AG20443 (cell line): Measurements from ENCODE around the gene CEBPG.
A peak's percentile ranks its signal among the peaks of the same experiment; 100 is the strongest.

Experiments used
- DNase-seq: peaks from one replicate; pipeline ENCODE4 v3.0.0; 2012; ENCODE audit warnings: low spot score, mixed read lengths

Gene CEBPG

GRCh38 chr19:33373453-33374235 is at the start of gene CEBPG:
TSS of gene CEBPG (plus strand) at chr19:33373709. CDS start at chr19:33379240, 5,531 bp downstream.
- DNase-seq, result peak; percentile 99

- DNase-seq, result no peak
These were observed 48.9 kb upstream of the CEBPG start for GRCh38 chr19:33324628-33325027.

- no peak for DNase-seq
These were observed 47.6 kb upstream of the CEBPG start for GRCh38 chr19:33325920-33326319.

GRCh38 chr19:33329060-33329459 is 44.4 kb upstream of the CEBPG start:
- no peak for DNase-seq

DNA sequence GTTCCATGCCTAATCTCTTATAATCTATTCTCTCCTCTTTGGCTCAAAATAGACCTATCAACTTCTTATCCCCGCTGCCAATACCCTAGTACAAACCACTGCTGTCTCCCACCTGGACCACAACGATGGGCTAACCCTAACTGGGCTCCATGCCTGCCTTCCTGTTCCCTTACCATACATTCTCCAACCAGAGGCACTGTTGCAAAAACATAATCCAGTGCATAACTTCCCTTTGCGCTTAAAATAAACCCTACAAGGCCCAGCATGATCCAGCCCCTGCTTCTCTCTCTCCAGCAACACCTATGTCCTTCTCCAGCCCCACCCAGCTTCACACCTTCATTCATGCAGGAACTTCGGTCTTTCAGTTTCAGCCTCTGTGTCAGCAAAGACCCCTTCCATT is 43.8 kb upstream of the CEBPG start:
- DNase-seq, result no peak

DNA sequence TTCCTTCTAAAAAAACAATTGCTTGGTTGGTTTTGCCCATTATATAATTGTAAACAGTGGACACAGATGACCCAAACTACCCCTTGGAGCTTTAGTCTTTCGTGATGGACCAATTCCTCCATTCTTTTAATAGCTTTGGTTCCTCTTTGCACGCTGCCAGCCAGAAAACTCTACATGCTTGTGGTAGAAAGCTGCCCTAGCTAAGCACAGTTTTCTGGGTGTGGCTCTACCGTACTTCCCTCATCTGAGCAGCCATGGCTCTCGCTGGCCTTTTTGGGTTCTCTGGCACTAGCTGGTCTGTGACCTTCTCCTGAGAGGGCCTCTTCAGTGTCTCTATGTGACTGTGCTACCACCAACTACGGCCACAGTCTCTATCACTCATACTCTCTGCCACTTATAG is 41.3 kb upstream of the CEBPG start:
- DNase-seq, result no peak

GRCh38 chr19:33333151-33333550 is 40.4 kb upstream of the CEBPG start:
- DNase-seq, result no peak

GRCh38 chr19:33333642-33334041 is 39.9 kb upstream of the CEBPG start:
- no peak for DNase-seq

DNA sequence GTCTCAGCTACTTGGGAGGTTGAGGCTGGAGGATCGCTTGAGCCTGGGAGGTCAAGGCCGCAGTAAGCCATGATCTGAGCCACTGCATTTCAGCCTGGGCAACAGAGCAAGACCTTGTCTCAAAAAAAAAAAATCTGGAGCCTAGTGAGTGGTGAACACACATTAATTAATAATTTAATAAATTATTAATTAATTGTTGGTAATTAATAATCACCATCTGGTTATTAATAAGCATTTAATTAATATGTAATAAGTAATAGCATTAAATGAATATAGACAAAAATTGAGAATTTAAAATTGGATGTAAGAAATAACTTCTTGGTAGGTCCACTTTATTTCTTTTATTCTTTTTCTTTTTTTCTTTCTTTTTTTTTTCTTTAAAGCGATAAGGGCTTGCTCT is 39.2 kb upstream of the CEBPG start:
- no peak for DNase-seq

DNA sequence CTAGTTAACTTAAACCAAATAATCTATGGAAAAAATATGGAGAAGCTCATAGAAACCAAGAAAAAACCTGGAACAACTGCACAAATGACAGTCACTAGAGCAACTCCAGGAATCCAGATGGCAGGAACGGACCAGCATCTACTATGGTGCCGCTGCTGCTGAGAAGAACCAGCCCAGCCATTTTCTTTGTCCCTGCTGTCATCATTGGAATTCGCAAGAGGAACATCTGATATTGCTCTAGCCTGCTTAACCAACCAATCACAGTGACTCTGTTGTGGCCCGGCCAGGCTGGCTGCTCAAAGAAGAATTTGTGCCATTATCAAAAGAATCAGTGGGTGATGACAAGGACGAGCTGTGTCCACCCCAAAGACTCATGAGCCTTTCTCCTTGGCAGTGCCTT is 38.1 kb upstream of the CEBPG start:
- DNase-seq, result no peak

DNA sequence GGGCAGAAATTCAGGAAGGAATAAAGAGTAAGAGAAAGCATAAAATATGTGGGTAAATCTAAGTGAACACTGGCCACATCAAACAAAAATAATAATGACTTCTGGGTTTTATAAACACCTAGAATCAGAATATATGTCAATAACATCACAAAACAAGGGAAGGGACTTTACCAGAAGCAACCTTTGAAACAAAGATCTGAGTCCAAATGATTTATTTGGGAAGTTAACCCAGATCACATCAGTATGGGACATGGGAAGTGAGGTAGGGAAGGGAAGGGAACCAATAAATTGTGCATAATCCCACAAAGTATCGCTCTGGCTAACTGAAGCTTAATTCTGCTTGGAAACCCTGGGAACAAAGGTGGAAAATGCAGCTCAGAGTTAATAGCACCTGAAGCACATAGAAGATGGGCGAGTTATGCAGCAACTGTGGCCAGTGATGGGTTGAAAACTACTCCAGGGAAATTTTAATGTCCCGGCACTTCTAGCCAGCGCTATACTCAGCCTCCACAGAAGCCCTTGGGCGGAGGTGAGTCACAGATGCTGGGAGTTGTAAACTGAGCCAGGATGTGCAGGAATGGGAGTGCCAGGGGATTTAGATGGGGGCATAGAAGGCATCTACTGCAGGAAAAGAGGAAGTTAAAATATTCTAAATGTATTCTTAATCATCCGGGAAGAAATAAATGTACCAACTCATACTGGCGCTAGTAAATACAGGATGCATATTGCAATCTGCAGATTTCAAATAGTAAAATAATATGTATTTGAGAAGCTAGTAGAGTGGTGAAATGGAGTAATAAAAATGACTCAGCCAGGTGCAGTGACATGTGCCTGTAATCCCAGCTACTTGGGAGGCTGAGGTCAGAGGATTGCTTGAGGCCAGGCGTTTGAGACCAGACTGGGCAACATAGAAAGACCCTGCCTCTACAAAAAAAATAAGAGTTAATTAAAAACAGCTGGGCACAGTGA is 34.2 kb upstream of the CEBPG start:
- DNase-seq, result no peak

DNA sequence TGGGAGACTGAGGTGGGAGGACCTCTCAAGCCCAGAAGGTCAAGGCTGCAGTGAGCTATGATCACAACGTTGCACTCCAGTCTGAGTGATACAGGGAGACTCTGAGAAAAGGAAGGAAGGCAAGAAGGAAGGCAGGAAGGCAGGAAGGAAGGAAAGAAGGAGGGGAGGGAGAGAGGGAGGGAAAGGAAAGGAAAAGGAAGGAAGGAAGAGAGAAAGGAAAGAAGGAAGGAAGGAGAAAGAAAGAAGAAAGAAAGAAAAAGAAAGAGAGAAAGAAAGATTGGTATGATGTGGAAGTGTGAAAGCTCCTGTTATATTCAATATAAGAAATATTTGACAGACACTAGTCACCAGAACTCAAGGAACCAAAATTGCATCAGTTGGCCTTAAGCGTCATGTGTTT is 32.5 kb upstream of the CEBPG start:
- DNase-seq, result no peak

- no peak for DNase-seq
These were observed 30.2 kb upstream of the CEBPG start for GRCh38 chr19:33343301-33343700.

DNA sequence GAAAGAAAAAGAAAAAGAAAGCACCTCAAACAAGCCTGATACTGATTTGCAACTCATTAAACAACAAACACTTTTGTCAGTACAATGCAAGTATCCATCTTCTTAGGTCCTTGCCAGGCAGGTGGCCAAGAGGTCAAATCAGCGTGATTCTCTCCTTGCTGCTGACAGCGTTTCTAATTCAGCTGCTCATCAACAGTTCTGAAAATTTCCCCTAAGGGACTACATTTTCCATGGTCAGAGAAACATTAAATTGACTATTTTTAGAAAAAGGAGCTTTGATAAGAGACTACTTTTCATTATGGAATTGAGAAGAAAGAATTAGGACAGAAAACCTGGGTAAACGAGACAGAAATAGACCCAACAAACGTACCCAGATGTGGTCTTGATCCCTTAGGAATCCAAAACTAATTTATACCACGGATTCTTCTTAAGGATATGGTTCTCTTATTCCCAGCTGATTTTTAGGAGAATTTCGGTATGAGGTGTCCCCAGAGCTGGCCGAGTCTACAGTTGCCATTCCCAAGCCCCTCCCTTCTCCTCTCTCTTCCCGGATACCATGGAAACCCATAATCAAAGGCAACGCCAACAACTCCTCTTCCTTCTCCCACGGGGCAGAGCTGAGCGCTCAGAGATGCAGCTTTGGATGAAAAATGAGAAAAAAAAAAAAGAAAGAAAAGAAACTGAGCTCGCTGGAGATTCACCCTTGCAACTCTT is 29.5 kb upstream of the CEBPG start:
- peak; percentile 34 for DNase-seq

DNA sequence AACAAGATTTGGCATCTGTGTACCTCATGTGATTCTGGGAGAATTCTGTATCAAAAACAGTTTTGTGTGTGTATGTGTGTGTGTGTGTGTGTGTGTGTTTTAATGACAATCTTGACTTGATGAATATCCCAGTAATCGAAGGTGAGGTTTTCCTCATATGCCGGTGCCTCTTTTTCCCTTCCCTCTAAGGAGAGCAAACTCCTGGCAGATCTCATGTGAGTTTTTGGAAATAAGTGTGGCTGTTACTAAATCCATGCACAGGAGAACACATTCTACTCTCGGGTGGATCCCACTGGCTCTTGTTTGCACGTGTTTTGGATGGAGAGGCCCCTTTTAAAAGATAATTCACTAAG is 29.0 kb upstream of the CEBPG start:
- no peak for DNase-seq

DNA sequence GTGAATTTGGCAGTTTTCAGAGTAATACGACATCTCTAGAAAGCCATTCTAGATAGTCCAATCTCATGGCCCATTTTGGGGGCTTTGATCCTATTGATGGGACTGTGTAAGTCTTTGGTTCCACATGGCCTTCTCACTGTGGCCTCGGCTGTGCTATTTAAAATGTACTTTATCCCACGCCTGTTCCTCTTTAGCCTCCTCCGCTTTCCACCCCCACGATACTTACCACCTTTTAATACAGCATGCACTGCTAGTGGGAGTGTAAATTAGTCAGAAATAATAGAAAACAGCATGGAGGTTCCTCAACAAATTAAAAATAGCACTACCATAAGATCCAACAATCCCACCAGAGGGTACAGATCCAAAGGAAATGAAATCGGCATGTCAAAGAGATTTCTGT is 28.3 kb upstream of the CEBPG start:
- DNase-seq, result no peak

GRCh38 chr19:33346665-33347064 is 26.8 kb upstream of the CEBPG start:
- DNase-seq, result no peak

GRCh38 chr19:33347300-33347699 is 26.2 kb upstream of the CEBPG start:
- DNase-seq, result no peak

DNA sequence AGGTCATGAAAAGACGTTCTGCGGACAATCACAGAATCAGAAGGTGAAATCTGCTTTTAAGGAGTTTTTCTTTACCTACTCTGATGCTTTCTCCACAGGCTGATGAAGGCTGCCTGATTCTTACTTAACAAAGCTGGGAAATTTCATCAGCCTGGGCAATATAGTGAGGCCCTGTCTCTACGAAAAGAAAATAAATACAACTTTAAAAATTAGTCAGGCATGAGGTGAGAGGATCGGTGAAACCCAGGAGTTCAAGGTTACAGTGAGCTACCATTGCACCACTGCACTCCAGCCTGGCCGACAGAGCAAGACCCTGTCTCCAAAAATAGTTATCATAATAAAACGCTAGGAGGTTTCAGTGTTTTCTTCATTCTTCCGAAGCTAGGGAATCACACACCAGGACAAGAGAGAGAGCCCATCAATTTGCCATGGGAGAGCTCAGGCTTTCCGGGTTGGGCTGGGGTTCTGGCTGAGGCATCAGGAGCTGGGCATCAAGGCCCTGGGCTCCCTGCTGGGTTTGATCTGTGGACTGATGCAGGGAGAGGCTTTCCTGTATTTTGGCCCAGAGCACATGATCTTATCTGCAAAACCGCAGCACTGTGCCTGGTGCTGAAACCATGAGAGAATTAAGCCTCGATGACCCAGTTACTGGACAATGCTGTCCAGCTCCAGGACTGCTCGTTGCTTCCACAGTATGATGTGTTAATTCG is 25.1 kb upstream of the CEBPG start:
- peak; percentile 55 for DNase-seq

DNA sequence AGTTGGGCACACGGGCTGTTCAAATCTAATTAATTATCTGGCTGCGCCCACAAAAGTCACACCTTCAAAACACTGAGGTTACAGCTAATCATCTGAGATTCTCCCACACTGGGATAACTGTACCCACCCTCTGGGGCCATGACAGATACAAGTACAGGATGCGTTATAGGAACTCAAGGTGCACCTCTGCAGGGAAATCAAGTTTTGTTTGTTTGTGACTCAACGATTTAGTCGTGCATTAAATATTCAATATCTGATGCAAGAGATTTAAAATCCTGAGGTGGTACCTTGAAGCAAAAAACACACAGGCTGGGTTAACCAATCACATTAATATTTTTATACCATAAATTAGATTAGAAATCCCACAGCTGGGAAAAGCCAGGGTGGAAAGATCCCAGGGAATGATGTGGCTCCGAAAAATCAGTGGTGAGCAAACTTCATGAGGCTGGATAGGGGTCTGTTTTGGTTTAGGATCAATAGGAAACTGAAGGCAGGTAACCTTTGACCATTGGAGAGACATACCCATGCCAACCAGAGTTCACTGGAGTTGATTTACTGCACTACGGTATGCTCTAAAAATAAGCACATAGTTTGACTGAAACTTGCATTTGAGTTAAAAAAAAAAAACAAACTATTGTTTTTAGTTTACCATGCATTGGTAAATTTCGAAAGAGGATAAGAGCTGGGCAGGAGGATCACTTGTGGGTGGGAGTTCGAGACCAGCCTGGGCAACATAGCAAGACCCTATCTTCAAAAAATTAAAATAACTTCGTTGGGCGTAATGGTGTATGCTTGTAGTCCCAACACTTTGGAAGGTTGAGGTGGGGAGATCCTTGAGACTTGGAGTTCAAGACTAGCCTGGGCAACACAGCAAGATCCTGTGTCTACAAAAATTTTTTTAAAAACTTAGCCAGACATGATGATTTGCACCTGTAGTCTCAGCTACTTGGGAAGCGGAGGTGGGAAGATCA is 23.9 kb upstream of the CEBPG start:
- no peak for DNase-seq
